ENCODE measurements around the gene KNDC1.

Gene KNDC1

DNA sequence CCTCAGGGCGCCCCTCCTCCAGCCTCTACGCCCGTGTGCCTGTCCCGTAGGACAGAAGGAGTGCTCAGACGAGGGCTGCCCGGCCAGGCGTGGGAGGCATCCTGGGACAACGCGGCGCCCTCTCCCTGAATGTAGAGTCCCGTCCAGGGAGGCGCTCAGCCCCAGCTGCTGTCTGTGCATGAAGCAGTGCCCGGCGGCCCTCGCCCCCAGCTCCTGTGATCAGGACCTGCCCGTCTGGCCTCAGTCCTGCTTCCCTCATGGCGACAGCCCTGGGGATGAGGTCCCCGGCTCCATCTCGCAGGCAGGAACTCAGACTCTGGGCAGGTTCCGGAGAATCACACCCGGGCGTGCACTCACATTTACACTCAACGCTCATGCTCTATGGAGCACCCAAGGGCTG is 45.1 kb downstream of the KNDC1 start:
- no peak for DNase-seq

DNA sequence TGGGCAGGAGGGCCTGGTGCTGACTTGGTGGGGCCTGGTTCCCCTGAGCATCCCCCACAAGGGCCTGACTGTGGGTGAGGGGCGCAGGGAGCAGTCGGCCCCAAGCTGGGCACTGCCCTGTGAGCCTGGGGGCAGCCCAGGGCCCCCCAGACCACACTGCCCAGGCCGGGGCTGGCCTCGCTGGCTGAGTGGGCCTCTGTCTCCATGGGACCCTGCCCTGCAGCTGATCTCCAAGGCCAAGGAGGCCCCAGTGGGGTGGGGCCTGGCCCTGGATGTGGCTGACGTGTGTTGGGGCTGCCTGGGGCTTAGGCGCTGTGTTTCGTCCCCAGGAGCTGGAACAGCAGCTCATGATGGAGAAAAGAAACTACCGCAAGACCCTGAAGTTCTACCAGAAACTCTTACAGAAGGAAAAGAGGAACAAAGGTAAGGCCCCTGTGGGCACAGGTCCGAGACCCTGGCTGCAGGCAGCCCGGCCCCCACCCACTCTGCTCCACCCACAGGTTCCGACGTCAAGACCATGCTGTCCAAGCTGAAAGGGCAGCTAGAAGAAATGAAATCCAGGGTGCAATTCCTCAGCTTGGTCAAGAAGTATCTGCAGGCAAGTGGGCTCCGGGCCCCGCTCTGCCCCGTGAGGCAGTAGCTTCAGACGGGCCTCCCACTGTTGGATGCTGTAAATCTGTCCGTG is 46.5 kb downstream of the KNDC1 start:
- no peak for DNase-seq

DNA sequence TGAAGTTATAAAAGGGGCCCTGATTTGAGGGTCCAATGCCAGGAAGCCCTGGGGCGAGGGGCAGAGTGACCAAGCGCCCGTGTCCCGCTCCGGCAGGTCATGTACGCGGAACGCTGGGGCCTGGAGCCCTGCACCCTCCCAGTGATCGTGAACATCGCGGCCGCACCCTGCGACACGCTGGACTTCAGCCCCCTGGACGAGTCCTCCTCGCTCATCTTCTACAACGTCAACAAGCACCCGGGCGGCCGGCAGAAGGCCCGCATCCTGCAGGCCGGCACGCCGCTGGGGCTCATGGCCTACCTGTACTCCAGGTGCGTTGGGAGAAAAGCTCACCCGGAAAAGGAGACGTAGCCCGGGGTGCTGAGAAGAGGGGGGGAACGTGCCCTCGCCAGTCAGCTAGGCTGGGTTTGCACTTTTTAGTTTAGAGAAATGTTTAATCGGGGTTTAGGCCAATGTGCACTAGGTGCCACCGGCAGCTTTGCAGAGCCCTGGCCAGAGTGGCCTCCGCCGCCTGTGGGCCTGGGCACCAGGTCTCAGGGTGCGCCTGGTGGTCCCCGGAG is 47.1 kb downstream of the KNDC1 start:
- DNase-seq = no peak

DNA sequence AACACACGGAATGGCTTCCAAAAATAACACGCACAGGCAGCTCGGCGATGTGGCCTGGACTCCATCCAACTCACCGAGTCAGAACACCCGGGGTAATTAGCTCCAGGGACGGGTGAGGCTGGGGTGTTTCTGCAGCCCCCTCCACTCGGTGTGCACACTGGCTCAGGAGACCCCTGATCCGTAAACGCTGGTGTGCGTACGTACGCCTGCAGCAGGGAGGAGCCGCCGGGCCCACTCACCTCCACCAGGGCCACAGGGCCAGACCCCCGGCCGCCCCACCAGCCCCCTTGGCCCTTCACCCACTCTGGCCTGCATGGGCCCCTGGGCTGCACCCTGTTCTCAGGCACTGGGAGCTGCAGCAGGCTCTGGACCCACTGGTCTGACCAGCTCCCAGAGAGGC is 47.6 kb downstream of the KNDC1 start:
- DNase-seq = no peak

DNA sequence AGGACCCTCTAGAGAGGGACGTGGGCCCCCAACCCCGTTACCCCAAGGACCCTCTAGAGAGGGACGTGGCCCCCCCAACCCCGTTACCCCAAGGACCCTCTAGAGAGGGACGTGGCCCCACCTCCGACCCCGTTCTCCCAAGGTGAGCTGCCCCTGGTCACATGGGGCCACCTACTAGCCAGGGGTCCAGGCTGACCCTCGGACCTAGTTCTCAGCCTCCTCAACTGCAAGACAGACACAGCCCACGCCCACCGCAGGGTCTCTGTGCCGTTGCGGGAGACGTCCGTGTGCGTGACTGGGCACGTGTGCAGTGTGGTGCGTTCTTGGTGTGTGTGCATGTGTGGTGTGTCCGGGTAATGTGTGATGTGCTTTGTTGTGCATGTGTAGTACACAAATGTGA is 48.4 kb downstream of the KNDC1 start:
- DNase-seq = no peak

DNA sequence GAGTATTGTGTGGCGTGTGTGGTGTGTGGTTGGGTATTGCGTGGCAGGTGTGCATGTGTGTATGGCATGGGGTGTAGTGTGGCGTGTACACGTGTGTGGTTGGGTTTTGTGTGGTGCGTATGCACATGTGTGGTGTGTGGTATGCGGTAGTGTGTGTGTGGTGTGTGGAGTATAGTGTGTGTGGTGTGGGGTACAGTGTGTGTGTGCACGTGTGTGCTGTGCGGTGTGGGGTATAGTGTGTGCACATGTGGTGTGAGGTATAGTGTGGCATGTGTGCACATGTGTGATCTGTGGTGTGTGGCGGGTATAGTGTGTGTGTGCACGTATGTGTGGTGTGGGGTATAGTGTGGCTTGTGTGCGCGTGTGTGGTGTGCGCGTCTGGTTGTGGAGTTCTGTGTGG is 49.1 kb downstream of the KNDC1 start:
- no peak for DNase-seq

DNA sequence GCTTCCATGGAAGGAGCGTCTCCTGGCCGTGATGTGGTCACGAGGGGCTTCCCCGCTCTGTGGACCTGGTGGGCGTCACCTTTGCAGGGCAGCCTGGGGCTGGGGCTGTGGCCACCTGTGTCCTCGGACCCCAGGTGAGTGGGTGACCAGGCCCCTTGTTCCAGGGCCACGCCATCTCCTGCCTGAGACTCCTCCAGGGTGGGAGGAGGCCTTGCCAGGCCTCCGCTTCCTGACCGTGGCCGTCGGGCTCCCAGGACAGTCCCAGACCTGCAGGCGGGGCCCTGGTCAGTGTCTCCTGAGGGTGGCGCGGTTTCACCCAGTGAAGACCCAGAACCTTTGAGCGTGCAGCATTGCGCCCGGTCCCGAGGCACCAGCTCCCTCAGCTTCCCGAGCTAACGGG is 49.6 kb downstream of the KNDC1 start:
- DNase-seq = no peak

DNA sequence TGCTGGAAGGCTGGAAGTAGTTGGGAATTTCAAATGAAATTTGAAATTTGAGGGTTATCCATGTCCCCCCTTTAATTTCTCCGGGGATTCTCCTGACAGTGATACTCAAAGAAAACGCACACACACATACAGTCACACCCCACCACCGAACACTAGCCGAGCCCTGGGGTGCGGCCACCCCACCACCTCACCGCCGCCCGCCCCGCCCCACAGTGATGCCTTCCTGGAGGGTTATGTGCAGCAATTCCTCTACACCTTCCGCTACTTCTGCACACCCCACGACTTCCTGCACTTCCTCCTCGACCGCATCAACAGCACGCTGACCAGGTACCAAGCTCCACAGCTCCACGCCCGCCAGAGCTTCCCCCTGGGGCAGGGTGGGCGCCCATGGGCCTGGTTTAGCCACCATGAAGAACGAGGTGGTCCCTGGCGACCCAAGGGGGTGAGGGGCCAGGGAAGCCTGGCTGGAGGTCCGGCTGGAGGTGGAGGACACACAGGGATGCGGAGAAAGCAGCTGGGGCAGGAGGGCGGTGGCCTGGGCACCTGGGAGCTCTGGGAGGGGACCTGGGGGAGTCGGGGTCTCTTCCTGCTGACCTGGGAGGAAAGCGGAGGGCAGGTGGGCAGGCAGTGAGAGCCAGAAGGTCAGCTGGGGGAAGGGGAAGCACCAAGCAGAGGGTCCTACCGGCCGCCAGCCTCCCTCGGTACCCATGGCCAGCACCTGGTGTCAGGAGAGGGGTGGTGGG is 50.5 kb downstream of the KNDC1 start:
- no peak for DNase-seq

DNA sequence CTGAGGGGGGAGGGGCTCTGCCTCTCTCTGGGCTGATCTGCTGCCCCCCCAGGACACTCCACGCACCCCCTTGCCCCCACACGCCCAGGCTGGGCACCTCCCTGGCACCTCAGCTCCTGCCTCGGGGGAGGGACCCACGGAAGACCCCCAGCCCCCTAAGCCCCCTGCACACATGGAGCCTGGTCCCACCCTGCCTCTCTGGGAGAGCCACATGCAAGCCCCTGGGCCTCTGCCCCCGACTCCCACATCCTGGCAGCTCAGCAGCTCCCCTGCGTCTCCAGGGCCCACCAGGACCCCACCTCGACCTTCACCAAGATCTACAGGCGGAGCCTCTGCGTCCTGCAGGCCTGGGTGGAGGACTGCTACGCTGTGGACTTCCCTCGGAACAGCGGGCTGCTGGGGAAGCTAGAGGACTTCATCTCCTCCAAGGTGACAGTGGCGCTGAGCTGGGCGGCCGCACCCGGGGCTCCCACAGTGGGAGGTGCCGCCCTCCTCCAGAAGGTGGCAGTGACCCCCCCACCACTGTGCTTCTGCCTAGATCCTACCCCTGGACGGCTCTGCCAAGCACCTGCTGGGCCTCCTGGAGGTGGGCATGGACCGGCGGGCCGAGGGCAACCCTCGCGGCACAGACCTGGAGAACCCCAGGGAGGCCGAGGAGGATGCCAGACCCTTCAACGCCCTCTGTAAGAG is 51.3 kb downstream of the KNDC1 start:
- no peak for DNase-seq

DNA sequence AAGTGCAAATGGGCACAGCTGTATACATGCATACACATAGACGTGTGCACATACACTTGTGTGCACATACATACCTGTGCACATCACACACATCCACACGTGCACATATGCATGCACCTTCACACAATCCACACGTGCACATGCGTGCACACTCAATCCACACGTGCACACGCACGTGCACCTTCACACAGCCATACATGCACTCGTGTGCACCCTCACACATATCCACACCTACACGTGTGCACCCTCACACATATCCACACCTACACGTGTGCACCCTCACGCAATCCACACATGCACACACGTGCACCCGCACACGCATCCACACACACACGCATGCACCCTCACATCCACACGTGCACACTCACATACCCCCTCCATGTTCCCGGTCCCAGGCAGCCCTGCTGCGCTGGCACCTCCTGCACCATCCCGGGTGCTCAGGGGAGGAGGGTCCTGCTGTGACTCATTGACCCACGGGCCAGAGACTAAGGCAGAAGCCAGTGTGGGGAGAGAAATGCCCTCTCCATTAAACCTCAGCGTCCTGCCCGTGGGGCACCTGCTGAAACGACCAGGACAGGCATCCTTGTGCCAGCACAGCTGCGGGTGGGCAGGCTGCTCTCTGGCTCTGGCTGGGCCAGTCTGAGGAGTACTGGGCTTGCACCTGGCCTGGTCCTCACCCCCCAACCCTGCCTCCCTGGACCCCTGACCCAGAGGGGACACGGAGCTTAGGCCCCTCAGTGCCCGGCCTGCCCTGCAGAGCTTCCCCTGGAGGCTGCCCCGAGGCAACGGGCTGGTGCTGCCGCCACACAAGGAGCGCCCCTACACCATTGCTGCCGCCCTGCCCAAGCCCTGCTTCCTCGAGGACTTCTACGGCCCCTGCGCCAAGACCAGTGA is 52.2 kb downstream of the KNDC1 start:
- no peak for DNase-seq

DNA sequence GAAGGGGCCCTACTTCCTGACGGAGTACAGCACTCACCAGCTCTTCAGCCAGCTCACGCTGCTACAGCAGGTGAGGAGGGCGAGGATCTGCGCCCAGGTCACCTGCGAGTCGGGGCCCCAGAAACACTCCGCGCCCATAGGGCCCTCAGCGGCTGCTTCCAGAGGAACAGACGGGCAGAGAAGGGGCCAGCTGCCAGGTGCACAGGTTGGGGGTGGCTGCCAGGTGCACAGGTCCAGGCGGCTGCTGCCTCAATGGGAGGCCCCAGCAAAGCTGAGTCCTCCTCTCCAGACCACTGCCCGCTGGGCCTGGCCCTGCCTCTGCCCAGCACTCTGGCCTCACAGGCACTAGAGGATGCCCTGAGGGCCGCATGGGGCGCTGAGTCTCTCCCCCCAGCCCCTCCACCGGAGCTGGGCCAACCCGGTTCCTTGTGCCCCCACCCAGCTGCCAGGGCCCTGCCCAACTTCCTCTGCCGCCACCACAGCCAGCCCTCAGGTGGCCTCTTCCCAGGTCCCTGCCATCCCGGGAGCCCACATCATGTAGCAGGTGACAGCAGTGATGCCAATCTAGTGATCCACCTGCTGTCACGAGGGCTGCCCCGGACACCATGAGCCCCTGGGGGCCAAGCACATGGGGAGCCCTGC is 53.0 kb downstream of the KNDC1 start:
- no peak for DNase-seq

DNA sequence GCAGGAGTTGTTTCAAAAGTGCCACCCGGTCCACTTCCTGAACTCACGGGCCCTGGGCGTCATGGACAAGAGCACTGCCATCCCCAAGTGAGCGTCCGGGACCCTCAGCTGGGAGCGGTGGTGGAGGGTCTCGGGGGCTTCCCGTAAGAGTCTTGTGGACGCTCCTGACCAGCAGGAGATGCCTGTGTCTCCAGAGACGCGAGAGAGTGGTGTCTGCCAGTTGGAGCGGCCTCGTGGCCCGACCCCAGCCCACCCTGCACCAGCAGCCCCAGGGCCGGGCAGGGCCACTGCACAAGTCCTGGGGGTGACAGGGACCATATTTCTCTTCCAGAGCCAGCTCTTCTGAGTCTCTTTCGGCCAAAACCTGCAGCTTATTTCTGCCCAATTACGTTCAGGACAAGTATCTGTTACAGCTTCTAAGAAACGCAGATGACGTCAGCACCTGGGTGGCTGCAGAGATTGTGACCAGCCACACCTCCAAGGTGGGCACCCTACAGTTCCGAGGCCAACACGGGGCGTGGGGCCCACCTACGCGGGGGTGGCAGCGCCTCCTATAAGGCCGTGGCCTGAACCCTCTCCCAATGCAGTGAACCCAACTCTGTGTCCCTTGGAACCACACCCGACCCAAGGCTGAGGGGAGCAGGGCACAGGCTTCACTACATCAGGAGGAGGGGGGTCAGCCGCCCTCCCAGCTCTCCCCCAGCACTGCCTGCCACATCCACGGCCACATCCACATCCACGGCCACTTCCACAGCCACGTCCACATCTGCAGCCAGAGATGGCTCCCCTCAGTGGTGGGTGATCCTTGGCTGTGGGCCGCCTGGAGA is 53.8 kb downstream of the KNDC1 start:
- DNase-seq = no peak

DNA sequence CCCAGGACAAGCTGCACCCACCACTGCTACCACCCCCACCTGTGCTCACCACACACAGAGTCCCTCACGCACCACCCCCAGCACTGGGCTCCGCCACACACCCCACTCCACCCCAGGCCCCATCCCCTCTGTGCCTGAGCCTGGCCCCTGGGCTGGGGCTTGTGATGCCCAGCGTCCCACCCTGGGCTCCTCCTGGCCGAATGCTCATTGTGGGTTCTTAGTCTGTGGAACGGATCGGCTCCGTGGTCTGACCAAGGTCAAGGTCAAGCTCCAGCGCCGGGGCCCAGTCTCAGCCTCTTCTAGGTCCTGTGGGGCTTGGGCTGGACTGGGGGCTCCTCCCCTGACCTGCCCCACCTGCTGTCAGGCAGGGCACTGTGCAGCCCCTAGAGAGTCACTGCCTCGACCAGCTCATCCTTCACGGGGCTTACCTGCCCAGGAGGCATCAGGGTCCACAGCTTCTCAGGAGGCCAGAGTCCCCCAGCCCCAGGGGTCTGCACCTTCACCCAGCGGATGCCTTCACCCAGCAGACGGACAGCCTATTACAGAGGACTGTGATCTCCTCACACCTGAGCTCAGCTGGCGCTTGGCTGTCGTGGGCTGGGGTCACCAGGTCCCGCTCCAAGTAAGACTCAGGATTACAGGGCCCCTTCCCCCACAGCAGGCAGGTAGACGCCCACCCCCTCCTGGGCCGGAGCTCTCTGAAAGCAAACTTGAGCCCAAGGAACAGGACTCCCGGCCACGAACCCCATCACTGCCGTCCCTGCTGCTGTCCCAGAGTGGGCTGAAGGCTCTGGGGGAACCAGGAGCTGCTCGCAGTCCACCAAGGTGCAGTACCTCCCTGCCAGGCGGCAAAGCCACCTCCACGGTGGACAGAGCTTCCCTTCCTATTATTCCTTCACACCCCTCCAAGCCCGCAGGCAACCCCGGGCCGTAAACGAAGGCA is 54.7 kb downstream of the KNDC1 start:
- DNase-seq = no peak

DNA sequence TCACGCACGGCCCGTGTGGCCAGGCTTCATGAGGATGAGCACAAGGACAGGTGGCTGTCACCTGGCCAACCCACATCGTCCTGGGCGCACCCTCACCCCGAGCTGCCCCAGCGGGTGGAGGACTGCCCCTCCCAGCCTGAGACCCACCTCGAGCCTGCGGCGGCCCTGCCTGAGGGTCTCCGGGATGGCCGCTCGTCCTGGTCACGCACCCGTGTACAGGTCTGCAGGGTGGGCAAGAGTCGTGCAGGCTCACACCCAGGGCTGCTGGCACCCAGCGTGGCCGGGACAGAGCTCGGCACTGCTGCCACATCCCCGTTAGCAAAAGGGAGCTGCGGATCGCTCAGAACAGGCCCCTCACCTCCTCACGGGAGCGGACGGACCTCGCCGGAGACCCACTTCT is 55.6 kb downstream of the KNDC1 start:
- DNase-seq = no peak

DNA sequence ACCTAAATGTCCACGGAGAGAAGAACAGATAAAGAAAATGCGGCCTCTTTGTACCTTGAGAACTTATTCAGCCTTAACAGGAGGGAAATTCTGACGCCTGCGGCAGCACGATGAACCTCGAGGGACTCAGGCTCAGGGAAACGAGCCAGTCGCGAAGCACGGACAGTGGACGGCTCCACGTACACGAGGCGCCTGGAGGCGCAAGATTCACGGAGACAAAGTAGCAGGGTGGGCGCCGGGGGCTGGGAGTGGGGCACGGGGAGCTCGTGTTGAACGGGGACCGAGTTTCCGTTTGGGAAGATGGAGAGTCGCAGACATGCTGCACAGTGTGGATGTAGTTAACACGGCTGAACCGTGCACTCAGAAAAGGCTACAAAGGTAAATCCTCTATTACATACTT is 56.8 kb downstream of the KNDC1 start:
- no peak for DNase-seq

DNA sequence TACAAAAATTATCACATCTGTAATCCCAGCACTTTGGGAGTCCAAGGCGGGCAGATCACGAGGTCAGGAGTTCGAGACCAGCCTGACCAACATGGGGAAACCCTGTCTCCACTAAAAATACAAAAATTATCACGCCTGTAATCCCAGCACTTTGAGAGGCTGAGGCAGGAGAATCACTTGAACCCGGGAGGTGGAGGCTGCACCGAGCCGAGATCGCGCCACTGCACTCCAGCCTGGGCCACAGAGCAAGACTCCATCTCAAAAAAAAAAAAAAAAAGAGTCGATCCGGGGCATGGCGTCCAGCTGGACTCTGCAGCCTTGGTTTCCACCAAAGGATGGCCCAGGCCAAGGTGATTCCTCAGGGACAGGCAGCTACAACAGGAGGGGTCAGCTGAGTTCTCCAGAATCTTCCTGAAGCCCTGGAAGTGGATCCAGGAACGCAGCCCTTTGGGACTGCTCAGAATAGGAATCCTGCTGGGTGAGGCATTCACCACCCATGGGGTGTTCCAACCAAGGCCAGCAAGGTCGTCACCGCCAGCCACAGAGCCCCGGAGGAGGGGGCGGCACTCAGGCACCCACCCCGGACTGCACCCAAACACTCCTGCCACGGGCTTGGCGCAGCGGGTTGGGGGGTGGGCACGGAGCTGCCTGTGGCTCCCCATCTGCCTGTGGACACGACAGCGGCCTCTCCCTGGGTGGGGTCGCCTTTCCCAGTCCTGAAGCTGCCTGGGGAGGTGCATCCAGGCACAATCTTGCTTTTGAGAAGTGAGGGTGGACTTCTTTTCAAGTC is 58.0 kb downstream of the KNDC1 start:
- DNase-seq = no peak

DNA sequence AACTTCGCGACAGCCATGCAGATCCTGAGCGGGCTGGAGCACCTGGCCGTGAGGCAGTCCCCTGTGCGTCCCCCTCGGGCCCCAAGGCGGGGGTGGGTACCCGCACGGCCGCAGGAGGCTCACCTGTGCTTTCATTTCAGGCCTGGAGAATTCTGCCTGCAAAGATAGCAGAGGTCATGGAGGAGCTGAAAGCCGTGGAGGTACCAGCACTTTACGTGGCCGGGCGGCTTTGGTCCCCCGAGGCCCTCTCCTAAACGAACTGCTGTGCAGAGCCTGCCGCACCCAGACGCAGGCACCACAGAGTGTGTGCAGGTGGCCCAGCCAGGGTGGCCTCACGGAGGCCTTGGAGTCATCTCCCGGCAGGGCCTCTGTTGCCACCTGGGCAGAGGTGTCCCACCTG is 58.9 kb downstream of the KNDC1 start:
- no peak for DNase-seq

DNA sequence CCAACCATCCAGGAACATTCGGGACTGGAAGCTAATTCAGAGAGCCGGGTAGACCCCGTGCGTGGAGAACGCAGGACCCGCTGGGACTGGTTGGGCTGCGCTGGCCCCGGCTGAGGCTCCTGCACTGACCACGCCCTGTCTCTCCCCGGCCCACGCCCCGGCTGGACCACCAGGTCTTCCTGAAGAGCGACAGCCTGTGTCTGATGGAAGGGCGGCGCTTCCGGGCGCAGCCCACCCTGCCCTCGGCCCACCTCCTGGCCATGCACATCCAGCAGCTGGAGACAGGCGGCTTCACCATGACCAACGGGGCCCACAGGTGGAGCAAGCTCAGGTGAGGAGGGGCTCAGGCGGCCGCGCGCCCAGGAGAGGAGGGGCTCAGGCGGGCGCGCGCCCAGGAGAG is 59.8 kb downstream of the KNDC1 start:
- no peak for DNase-seq

Data from hypothalamus (tissue), 51 donors.